ENCODE measurements around the gene NUDT16L1. TPM values are rescaled to one million over a fixed set of nuclear protein-coding genes. Genes with fewer than 3 reads are reported as not detected.

NUDT16L1 gene
- polyA plus RNA-seq, 3 donors, result 40.0 to 62.7 (median 41.1) TPM

DNA sequence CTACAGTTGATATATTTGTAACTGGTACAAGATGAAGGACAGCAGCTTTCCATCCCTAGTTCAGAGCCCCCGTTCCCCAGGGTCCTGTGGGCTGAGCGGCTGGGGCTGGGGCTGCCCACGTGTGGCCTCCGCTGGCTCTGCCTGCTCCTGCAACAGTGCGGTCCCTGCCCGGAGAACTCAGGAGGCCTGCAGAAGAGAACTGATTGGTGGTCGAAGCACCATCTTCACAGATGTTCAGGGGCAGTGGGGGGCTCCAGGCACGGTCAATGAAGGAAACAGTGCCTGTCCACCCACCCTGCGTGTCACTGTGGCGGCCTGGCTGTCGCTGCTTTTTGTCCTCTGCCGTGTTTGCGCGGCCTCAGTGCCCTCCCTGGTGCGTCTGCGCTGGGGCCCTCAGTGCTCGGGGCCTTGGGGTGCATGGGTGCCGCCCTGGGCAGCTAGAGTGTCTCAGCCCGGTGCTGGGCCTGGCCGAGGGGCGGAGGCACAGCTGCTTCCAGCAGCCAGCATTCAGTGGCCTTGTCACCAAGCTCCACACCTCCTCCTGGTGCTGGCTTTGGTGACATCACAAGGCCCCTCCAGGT is 4.2 kb upstream of the NUDT16L1 start:
- peaks cover 52 to 53% of the 10 kb centered on the region in 2 donors for H3K36me3 ChIP-seq (replicated peaks in 1 of 2; ENCODE audit: control insufficient read depth in 1 of 2, insufficient read depth in 2 of 2, low read length in 2 of 2)
- DNase-seq, result no peak

DNA sequence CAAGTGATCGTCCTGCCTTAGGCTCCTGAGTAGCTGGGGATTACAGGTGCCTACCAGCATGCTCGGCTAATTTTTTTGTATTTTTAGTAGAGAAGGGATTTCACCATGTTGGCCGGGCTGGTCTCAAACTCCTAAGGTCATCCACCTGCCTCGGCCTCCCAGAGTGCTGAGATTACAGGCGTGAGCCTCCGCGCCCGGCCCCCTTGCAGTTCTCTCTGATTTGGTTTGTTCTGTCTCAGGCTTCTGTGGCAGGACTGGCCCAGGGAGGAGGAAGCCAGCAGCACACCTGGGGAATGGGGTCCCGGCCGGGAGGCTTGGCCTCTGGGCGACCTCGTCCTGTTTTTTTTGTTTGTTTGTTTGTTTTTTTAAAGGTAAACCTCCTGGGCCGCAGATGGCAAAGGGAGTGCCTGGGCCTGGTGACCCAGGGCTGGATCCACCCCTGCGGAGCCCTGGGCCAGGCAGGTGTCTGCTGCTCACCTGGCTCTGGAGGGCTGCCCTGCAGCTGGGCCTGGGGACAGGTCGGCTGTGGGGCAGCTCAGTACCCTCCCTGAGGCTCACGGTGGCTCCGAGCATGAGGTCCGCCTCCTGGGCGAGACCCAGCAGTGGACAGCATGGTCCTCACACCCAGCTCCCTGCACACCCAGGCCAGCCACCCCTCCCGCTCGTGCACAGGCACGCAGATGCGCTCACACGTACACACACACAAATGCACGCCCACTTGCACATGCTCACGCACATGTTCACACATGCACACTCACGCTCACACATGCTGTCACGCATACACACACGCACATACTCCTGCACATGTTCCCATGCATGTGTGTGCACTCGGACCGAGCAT is 3.3 kb upstream of the NUDT16L1 start:
- Histone ChIP-seq H3K79me2 (ENCODE audit: insufficient read depth, low read length) (peaks cover 29% of the 10 kb centered on the region), H3K27me3 (ENCODE audit: control insufficient read depth in 2 of 2, insufficient read depth in 2 of 2, low read length in 2 of 2) (no peaks in the 10 kb centered on the region), H3K36me3 (replicated peaks in 1 of 2; ENCODE audit: control insufficient read depth in 1 of 2, insufficient read depth in 2 of 2, low read length in 2 of 2) (peaks cover 44 to 46% of the 10 kb centered on the region in 2 donors), H4K20me1 (ENCODE audit: insufficient read depth, low read length) (peaks cover 22% of the 10 kb centered on the region), H3K4me3 (replicated peaks in 1 of 3; ENCODE audit: low read depth in 2 of 3, low read length in 3 of 3) (no peak overlapping the region), H2AFZ (ENCODE audit: insufficient read depth, low read depth, low read length, poor library complexity, severe bottlenecking) (no peak overlapping the region), H3K9ac (ENCODE audit: insufficient read depth, low read length, poor library complexity, severe bottlenecking) (no peak overlapping the region), H3K4me2 (replicated peaks; ENCODE audit: extremely low read depth, low read length, poor library complexity, severe bottlenecking) (no peak overlapping the region), H3K27ac (ENCODE audit: low read depth in 1 of 2, low read length in 2 of 2) (no peak overlapping the region), H3K4me1 (ENCODE audit: control insufficient read depth in 1 of 2, insufficient read depth in 2 of 2, low read length in 2 of 2) (peaks cover 50 to 60% of the 10 kb centered on the region in 2 donors), H3K9me3 (replicated peaks in 1 of 2; ENCODE audit: control insufficient read depth in 1 of 2, insufficient read depth in 1 of 2, low read length in 2 of 2) (no peaks in the 10 kb centered on the region)
- H3K4me1 Mint-ChIP-seq, result peaks cover 45% of the 10 kb centered on the region
- peaks cover 0 to 1% (median 0%) of the 10 kb centered on the region in 3 donors for H3K27me3 Mint-ChIP-seq (ENCODE audit: low read depth in 3 of 3)
- no peaks in the 10 kb centered on the region for H3K9me3 Mint-ChIP-seq
- TF ChIP-seq, protein P1, sequence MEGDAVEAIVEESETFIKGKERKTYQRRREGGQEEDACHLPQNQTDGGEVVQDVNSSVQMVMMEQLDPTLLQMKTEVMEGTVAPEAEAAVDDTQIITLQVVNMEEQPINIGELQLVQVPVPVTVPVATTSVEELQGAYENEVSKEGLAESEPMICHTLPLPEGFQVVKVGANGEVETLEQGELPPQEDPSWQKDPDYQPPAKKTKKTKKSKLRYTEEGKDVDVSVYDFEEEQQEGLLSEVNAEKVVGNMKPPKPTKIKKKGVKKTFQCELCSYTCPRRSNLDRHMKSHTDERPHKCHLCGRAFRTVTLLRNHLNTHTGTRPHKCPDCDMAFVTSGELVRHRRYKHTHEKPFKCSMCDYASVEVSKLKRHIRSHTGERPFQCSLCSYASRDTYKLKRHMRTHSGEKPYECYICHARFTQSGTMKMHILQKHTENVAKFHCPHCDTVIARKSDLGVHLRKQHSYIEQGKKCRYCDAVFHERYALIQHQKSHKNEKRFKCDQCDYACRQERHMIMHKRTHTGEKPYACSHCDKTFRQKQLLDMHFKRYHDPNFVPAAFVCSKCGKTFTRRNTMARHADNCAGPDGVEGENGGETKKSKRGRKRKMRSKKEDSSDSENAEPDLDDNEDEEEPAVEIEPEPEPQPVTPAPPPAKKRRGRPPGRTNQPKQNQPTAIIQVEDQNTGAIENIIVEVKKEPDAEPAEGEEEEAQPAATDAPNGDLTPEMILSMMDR (IDR thresholded peaks at IDR 0.05), result no peak
- H3K27ac Mint-ChIP-seq, result peak overlapping the region in 5 of 7 donors; percentile 26 to 86 (median 79)
- intact Hi-C loops (cut with micrococcal nuclease), result loop anchor here in 1 of 2 donors (5.0 kb wide), 1 partner anchor 63 kb away; no protein-coding TSS in a partner anchor
- peak in 1 of 3 donors; percentile 8 for DNase-seq
- 80% methylated on average over 26 of the region's 31 CpGs for WGBS (ENCODE audit: insufficient coverage)
- peak overlapping the region in 1 of 2 donors; percentile 46 for H3K4me3 Mint-ChIP-seq
- H3K36me3 Mint-ChIP-seq, result peaks cover 33 to 53% of the 10 kb centered on the region in 2 donors

More for the DNA sequence above, 4.2 kb upstream of the NUDT16L1 start:
- Histone ChIP-seq H4K20me1 (ENCODE audit: insufficient read depth, low read length) (peaks cover 13% of the 10 kb centered on the region), H3K4me1 (ENCODE audit: control insufficient read depth in 1 of 2, insufficient read depth in 2 of 2, low read length in 2 of 2) (peaks cover 43 to 51% of the 10 kb centered on the region in 2 donors), H3K9ac (ENCODE audit: insufficient read depth, low read length, poor library complexity, severe bottlenecking) (no peak overlapping the region), H3K27me3 (ENCODE audit: control insufficient read depth in 2 of 2, insufficient read depth in 2 of 2, low read length in 2 of 2) (no peaks in the 10 kb centered on the region), H3K27ac (ENCODE audit: low read depth in 1 of 2, low read length in 2 of 2) (no peak overlapping the region), H3K4me2 (replicated peaks; ENCODE audit: extremely low read depth, low read length, poor library complexity, severe bottlenecking) (no peak overlapping the region), H3K4me3 (replicated peaks in 1 of 3; ENCODE audit: low read depth in 2 of 3, low read length in 3 of 3) (no peak overlapping the region), H2AFZ (ENCODE audit: insufficient read depth, low read depth, low read length, poor library complexity, severe bottlenecking) (no peak overlapping the region), H3K79me2 (ENCODE audit: insufficient read depth, low read length) (peaks cover 27% of the 10 kb centered on the region), H3K9me3 (replicated peaks in 1 of 2; ENCODE audit: control insufficient read depth in 1 of 2, insufficient read depth in 1 of 2, low read length in 2 of 2) (no peaks in the 10 kb centered on the region)
- TF ChIP-seq, protein P1 (IDR thresholded peaks at IDR 0.05), result no peak
- intact Hi-C loops (cut with micrococcal nuclease), result no loop called here
- Mint-ChIP-seq H3K4me3 (no peak overlapping the region), H3K4me1 (peaks cover 41% of the 10 kb centered on the region), H3K36me3 (peaks cover 41 to 60% of the 10 kb centered on the region in 2 donors), H3K27me3 (ENCODE audit: low read depth in 3 of 3) (peaks cover 0 to 1% (median 0%) of the 10 kb centered on the region in 3 donors), H3K27ac (no peak overlapping the region), H3K9me3 (no peaks in the 10 kb centered on the region)
- 92% methylated on average over 21 of the region's 21 CpGs for WGBS (ENCODE audit: insufficient coverage)
